AG04450 (cell line): ENCODE data around the gene ELP2. TPM values are rescaled to one million over a fixed set of nuclear protein-coding genes. Genes with fewer than 3 reads are reported as not detected.

ENCODE experiments used
- CTCF ChIA-PET: fragments of 300-600, 350-600 bp; formaldehyde crosslinking; extraction: SDS; loops from one replicate; lab custom pipeline; 2022; ENCODE audit warnings: antibody characterized with exemption, inconsistent platforms; lab: Charles Lee
- POLR2A ChIA-PET: fragments of 350-600 bp; formaldehyde crosslinking; extraction: SDS; loops from one replicate; lab custom pipeline; 2021; ENCODE audit warnings: antibody characterized with exemption, inconsistent platforms; lab: Yijun Ruan, JAX
- DNase-seq: peaks from one replicate; pipeline ENCODE4 v3.0.0-alpha.2; 2011; ENCODE audit warnings: low read depth, low spot score
- H3K27ac ChIP-seq: one replicate; pipeline ENCODE4 v1.5.1; 2012; ENCODE audit warnings: low read depth, low read length, control low read depth
- H3K27me3 ChIP-seq: one replicate; pipeline ENCODE4 v1.6.0; 2012; ENCODE audit warnings: low read length; ENCODE audit not compliant: control insufficient read depth, insufficient read depth
- H3K4me3 ChIP-seq: 2 replicates; pipeline ENCODE4 v1.5.1; 2011; ENCODE audit warnings: mild to moderate bottlenecking, low read depth, low read length, control low read depth
- H3K9me3 ChIP-seq: 2 replicates; pipeline ENCODE4 v1.5.1; 2012; ENCODE audit warnings: low read length; ENCODE audit not compliant: control insufficient read depth, insufficient read depth
- CTCF ChIP-seq: IDR thresholded peaks from 2 replicates; pipeline ENCODE4 v1.5.1; 2011; ENCODE audit warnings: low read depth, low read length, control low read depth, inconsistent platforms
- polyA plus RNA-seq: library from polyadenylated mRNA; depleted of rRNA; stranded (reverse); fragments of >200 nt; gene quantifications from 2 replicates; pipeline ENCODE4 v1.2.3, GENCODE V29; 2011

Gene ELP2
- polyA plus RNA-seq, 1 experiment = 122 TPM

GRCh38 chr18:36155851-36156757, 26.4 kb downstream of the ELP2 start:
- TF ChIP-seq CTCF = no peak
- Histone ChIP-seq H3K27me3 (no peaks in the 10 kb centered on the region), H3K4me3 (no peak overlapping the region), H3K9me3 (no peaks in the 10 kb centered on the region), H3K27ac (no peak overlapping the region)
- CTCF ChIA-PET = interaction anchor here (0.6 to 1.0 kb wide), 2 partner anchors 86 to 129 kb away, joined by 3 read pairs; no protein-coding TSS in a partner anchor
- DNase-seq = no peak
- POLR2A ChIA-PET = no interaction called here

GRCh38 chr18:36157441-36157840, 27.7 kb downstream of the ELP2 start:
- CTCF ChIA-PET = interaction anchor here (1.0 to 1.8 kb wide), 2 partner anchors 62 to 127 kb away, joined by 3 to 4 read pairs; no protein-coding TSS in a partner anchor
- no peak for DNase-seq
- POLR2A ChIA-PET = interaction anchor here (1.2 kb wide), 1 partner anchor 28 kb away, joined by 3 read pairs; the partner anchor contains the start of genes ELP2 and SLC39A6

GRCh38 chr18:36158266-36158867, 28.7 kb downstream of the ELP2 start:
- peak; percentile 63 for DNase-seq
- POLR2A ChIA-PET = interaction anchor here (0.6 to 1.2 kb wide), 2 partner anchors 9 to 29 kb away, joined by 3 to 6 read pairs; partner anchors contain the start of genes ELP2 and SLC39A6
- Histone ChIP-seq H3K27ac (peak overlapping the region; percentile 90), H3K27me3 (no peaks in the 10 kb centered on the region), H3K4me3 (no peak overlapping the region), H3K9me3 (no peaks in the 10 kb centered on the region)
- CTCF ChIA-PET = interaction anchor here (1.8 kb wide), 1 partner anchor 63 kb away, joined by 4 read pairs; no protein-coding TSS in a partner anchor
- no peak for TF ChIP-seq CTCF

More at GRCh38 chr18:36157441-36157840, 27.7 kb downstream of the ELP2 start:
- peak overlapping the region; percentile 91 for H3K27ac ChIP-seq
- H3K27me3 ChIP-seq = no peaks in the 10 kb centered on the region
- TF ChIP-seq CTCF = no peak
- no peaks in the 10 kb centered on the region for H3K9me3 ChIP-seq
- no peak overlapping the region for H3K4me3 ChIP-seq

DNA sequence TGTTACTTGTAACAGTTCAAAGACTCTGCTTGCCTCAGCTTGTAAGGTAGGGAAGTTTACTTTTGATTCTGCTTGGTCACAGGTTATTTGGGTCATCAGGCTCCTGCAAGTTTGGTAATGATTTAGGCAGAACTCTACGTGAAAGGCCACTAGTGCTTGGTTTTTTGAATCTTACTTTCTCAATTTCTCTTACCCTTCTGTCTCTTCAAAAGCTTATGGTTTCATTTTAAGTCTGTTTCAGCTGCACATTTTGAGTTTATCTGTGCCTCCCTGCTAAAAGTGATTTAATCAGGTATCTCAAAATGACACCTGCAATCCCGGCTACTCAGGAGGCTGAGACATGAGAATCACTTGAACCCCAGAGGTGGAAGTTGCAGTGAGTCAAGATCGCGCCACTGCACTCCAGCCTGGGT, 31.3 kb downstream of the ELP2 start:
- Histone ChIP-seq H3K9me3 (no peaks in the 10 kb centered on the region), H3K27ac (no peak overlapping the region), H3K27me3 (no peaks in the 10 kb centered on the region), H3K4me3 (no peak overlapping the region)
- ChIA-PET POLR2A (no interaction called here), CTCF (interaction anchor here (0.7 kb wide), 1 partner anchor 143 kb away, joined by 3 read pairs; no protein-coding TSS in a partner anchor)
- no peak for DNase-seq
- no peak for TF ChIP-seq CTCF

DNA sequence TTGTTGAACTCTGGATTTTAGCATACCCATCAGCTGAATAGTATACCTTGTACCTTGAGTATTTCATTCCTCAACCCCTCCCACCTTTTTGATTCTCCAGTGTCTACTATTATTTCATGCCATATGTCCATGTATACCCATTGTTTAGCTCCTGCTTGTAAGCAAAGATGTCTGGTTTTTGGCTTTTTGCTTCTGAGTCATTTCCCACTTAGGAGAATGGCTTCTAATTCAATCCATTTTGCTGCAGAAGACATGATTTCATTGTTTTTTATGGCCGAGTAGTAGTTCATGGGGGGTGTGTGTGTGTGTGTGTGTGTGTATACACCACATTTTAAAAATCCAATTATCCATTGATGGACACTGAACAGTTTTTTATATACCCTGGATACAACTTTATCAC, 33.3 kb downstream of the ELP2 start:
- no peak overlapping the region for H3K4me3 ChIP-seq
- H3K27ac ChIP-seq = no peak overlapping the region
- CTCF ChIA-PET = no interaction called here
- no peak for DNase-seq
- POLR2A ChIA-PET = no interaction called here
- TF ChIP-seq CTCF = no peak
- no peaks in the 10 kb centered on the region for H3K27me3 ChIP-seq
- H3K9me3 ChIP-seq = no peaks in the 10 kb centered on the region
